ENCODE results near the gene TMEM82. TPM values are rescaled to one million over a fixed set of nuclear protein-coding genes. Genes with fewer than 3 reads are reported as not detected.

The TMEM82 gene
- total RNA-seq, 2 donors from 2014 or later = 0.46 to 3.2 TPM

DNA sequence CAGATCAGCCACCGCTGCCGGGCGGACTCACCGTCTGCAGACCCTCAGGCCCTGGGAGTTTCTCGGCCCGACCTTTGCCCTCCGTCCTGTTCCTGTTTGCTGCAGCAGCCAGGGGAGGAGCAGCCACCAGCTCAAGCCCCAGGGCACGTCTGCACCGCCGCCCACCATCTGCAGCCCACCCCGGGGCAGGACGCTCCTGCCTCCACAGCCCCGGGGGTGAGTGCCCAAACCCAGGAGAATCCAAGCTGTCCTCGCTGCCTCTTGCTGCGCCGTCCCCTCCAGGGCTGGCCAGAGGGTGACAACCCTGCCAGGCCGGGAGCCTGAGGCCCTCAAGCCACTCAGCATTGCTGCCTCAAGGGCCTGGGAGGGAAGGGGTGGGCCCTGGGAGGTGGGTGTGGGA, 7.4 kb upstream of the TMEM82 start:
- no peak overlapping the region for H3K27ac ChIP-seq (ENCODE audit: low read depth, low read length)
- Mint-ChIP-seq H3K36me3 (ENCODE audit: low read depth) (peaks cover 5% of the 10 kb centered on the region), H3K27me3 (ENCODE audit: insufficient read depth) (no peaks in the 10 kb centered on the region), H3K9me3 (no peaks in the 10 kb centered on the region), H3K4me1 (peaks cover 4% of the 10 kb centered on the region), H3K4me3 (no peak overlapping the region), H3K27ac (peak overlapping the region; percentile 26)
- H3K27me3 ChIP-seq (ENCODE audit: control insufficient read depth, insufficient read depth, low read length, poor library complexity, severe bottlenecking) = no peaks in the 10 kb centered on the region
- no peak for DNase-seq
- H3K36me3 ChIP-seq (ENCODE audit: control insufficient read depth, insufficient read depth, low read length) = no peaks in the 10 kb centered on the region
- no peak overlapping the region for H3K9ac ChIP-seq (ENCODE audit: extremely low read depth, low read length, poor library complexity, severe bottlenecking)
- H3K4me1 ChIP-seq (ENCODE audit: control insufficient read depth, insufficient read depth, low read length) = no peaks in the 10 kb centered on the region
- WGBS, 2 experiments (ENCODE audit: insufficient coverage in 1 of 2, insufficient read length in 1 of 2) = 89 to 93% methylated on average over 14 to 17 of the region's 17 CpGs
- no peaks in the 10 kb centered on the region for H3K9me3 ChIP-seq (ENCODE audit: control insufficient read depth, low read length)
- TF ChIP-seq, protein P1, sequence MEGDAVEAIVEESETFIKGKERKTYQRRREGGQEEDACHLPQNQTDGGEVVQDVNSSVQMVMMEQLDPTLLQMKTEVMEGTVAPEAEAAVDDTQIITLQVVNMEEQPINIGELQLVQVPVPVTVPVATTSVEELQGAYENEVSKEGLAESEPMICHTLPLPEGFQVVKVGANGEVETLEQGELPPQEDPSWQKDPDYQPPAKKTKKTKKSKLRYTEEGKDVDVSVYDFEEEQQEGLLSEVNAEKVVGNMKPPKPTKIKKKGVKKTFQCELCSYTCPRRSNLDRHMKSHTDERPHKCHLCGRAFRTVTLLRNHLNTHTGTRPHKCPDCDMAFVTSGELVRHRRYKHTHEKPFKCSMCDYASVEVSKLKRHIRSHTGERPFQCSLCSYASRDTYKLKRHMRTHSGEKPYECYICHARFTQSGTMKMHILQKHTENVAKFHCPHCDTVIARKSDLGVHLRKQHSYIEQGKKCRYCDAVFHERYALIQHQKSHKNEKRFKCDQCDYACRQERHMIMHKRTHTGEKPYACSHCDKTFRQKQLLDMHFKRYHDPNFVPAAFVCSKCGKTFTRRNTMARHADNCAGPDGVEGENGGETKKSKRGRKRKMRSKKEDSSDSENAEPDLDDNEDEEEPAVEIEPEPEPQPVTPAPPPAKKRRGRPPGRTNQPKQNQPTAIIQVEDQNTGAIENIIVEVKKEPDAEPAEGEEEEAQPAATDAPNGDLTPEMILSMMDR (conservative IDR thresholded peaks at IDR 0.05) = no peak
- no peak overlapping the region for H3K4me3 ChIP-seq (ENCODE audit: low read length)

DNA sequence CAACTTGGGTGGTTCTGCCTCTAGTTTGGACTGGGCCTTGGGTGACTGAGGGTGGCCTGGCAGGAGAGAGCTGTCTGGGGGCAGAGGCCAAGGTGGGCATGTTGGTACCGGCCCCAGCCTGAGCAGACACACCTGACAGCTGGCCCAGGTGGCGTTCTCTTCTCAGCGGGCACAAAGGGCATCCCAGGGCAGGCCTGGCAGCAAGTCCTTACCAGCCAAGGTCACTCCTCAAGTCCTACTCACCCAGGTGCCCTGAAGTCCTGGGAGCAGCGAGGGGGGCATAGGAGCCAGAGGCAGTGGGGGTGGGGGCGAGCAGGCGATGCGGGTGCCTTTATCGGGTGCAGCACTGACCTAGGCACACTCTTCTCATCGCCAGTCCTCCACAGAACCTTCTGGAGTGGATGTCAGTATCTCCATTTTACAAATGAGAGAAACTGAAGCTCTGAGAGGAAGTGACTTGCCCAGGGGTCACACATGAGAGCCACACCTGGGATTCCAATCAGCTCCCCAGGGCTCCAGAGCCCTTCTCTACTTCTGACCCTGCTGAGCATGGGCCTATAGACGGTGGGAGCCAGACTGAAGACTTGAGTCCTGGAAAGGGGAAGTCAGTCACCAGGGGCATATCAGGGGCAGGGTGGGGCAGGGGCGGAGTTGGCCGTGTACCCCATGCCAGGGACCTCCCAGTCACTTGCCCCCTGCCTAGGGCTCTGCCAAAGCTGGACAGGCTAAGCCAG, 6.8 kb upstream of the TMEM82 start:
- TF ChIP-seq, protein P1 (conservative IDR thresholded peaks at IDR 0.05) = no peak
- 91 to 100% methylated on average over 7 to 12 of the region's 12 CpGs for WGBS, 2 experiments (ENCODE audit: insufficient coverage in 1 of 2, insufficient read length in 1 of 2)
- Histone ChIP-seq H3K4me3 (ENCODE audit: low read length) (no peak overlapping the region), H3K27me3 (ENCODE audit: control insufficient read depth, insufficient read depth, low read length, poor library complexity, severe bottlenecking) (no peaks in the 10 kb centered on the region), H3K9ac (ENCODE audit: extremely low read depth, low read length, poor library complexity, severe bottlenecking) (no peak overlapping the region), H3K9me3 (ENCODE audit: control insufficient read depth, low read length) (no peaks in the 10 kb centered on the region), H3K4me1 (ENCODE audit: control insufficient read depth, insufficient read depth, low read length) (no peaks in the 10 kb centered on the region), H3K36me3 (ENCODE audit: control insufficient read depth, insufficient read depth, low read length) (no peaks in the 10 kb centered on the region), H3K27ac (ENCODE audit: low read depth, low read length) (no peak overlapping the region)
- no peak overlapping the region for H3K27ac Mint-ChIP-seq
- H3K36me3 Mint-ChIP-seq (ENCODE audit: low read depth) = peaks cover 5% of the 10 kb centered on the region
- H3K27me3 Mint-ChIP-seq (ENCODE audit: insufficient read depth) = no peaks in the 10 kb centered on the region
- no peak for DNase-seq
- H3K4me1 Mint-ChIP-seq = peaks cover 4% of the 10 kb centered on the region
- no peaks in the 10 kb centered on the region for H3K9me3 Mint-ChIP-seq
- no peak overlapping the region for H3K4me3 Mint-ChIP-seq

DNA sequence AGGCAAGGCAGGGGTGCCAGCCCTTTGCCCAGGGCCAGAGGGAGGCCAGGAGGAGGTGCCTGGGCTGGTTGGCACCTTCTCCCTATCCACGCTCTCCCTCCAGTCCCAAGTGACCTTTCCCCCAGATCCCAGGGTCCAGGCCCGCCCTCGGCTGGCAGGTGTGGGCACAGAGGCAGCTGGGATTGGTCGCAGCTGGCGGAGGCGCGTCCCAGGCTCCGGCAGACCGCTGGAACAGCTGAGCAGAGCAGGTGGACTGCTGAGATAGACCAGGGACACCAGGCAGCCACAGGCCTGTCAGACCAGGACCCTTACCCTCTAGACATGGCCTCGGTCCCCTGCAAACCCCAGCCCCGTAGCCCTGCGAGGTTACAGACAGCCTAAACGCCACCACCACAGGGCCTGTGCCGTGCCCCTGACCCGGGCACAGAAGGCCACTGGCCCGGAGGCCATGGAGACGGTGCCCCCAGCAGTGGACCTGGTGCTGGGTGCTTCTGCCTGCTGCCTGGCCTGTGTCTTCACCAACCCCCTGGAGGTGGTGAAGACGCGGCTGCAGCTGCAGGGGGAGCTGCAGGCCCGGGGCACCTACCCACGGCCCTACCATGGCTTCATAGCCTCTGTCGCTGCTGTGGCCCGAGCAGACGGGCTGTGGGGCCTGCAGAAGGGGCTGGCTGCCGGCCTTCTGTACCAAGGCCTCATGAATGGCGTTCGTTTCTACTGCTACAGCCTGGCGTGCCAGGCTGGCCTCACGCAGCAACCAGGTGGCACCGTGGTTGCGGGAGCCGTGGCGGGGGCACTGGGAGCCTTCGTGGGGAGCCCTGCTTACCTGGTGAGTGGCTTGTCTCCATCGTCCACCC, 6.0 kb upstream of the TMEM82 start, which contains the start of gene SLC25A34:
Gene SLC25A34 (plus strand): TSS at position 221 of the 854 bp plus-strand sequence. CDS start 228 bp downstream, at position 449.
- H3K9me3 Mint-ChIP-seq = no peaks in the 10 kb centered on the region
- peaks cover 5% of the 10 kb centered on the region for H3K36me3 Mint-ChIP-seq (ENCODE audit: low read depth)
- no peaks in the 10 kb centered on the region for H3K9me3 ChIP-seq (ENCODE audit: control insufficient read depth, low read length)
- no peak within 1 kb of the TSS for H3K27ac Mint-ChIP-seq
- no peak within 1 kb of the TSS for H3K9ac ChIP-seq (ENCODE audit: extremely low read depth, low read length, poor library complexity, severe bottlenecking)
- no peaks in the 10 kb centered on the region for H3K27me3 Mint-ChIP-seq (ENCODE audit: insufficient read depth)
- no peak for DNase-seq
- no peak within 1 kb of the TSS for H3K27ac ChIP-seq (ENCODE audit: low read depth, low read length)
- TF ChIP-seq, protein P1 (conservative IDR thresholded peaks at IDR 0.05) = peak; percentile 42
- no peak within 1 kb of the TSS for H3K4me3 Mint-ChIP-seq
- 92 to 93% methylated on average over 21 to 35 of the region's 35 CpGs for WGBS, 2 experiments (ENCODE audit: insufficient coverage in 1 of 2, insufficient read length in 1 of 2)
- no peak within 1 kb of the TSS for H3K4me3 ChIP-seq (ENCODE audit: low read length)
- no peaks in the 10 kb centered on the region for H3K36me3 ChIP-seq (ENCODE audit: control insufficient read depth, insufficient read depth, low read length)
- no peaks in the 10 kb centered on the region for H3K27me3 ChIP-seq (ENCODE audit: control insufficient read depth, insufficient read depth, low read length, poor library complexity, severe bottlenecking)
- H3K4me1 ChIP-seq (ENCODE audit: control insufficient read depth, insufficient read depth, low read length) = no peaks in the 10 kb centered on the region
- H3K4me1 Mint-ChIP-seq = peaks cover 5% of the 10 kb centered on the region

Measured in endodermal cell (in vitro differentiated cells).